NK-92 (cell line): ENCODE results near the gene TLCD1.

Source experiments
- DNase-seq: peaks from one replicate; lab custom pipeline; 2025; ENCODE audit not compliant: unreplicated experiment; lab: John Stamatoyannopoulos, UW

The TLCD1 gene

DNA sequence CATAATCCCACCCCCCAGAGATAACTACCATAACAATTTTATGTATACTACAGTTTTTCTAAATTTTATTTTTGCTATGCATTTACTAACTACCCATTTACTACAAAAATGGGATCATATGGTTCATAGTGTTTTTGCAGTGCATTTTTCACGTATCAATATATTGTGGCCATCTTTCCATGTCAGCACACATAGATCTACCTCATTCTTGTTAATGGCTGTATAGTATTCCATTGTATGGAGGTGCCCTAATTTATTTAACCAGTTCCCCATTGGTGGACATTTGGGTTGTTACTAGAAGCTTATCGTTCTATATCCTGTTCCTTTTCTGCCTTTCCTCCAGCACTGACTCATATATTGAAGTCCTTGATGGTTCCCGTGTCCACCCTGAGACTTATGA lies 37.0 kb downstream of the TLCD1 start:
- no peak for DNase-seq

- no peak for DNase-seq
Measured at GRCh38 chr17:28688481-28688880, 37.6 kb downstream of the TLCD1 start.

DNA sequence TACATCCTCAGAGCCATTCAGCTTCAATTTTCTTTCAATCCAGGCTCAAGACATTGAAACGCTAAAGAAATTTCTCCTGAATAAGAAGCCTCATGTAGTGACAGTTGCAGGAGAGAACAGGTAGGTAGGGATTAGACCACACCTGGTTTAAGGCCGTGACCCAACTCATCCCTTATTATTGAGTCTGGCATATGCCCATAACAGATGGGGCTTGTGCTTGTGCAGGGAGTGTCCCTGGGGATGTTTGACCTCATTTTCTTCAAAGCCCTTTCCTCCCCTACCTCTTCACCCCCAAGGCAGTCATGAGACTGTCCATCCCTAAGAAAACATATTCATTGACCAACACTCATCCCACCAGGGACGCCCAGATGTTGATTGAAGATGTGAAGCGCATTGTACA lies 39.7 kb downstream of the TLCD1 start:
- no peak for DNase-seq

- DNase-seq = no peak
Measured at GRCh38 chr17:28685366-28685765, 40.7 kb downstream of the TLCD1 start.

DNA sequence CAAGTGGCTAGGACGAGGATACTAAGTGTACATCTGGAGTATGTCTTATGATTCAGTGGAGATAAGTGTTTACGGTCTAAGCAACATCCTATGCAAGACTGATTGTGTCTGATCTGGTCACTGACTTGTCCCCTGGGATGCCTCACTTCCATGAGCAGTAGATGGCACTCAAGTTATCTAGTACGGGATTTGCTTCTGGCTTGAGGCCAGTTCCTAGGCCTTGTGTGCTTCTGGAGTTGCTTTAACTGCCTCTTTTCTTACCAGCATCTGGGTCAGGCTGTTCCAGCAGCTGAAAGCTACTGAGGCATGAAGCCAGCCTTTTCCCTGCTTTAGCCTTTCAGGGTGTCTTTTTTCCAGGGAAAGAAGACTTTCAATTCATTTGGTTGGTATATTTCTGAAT lies 41.1 kb downstream of the TLCD1 start:
- DNase-seq = no peak

DNA sequence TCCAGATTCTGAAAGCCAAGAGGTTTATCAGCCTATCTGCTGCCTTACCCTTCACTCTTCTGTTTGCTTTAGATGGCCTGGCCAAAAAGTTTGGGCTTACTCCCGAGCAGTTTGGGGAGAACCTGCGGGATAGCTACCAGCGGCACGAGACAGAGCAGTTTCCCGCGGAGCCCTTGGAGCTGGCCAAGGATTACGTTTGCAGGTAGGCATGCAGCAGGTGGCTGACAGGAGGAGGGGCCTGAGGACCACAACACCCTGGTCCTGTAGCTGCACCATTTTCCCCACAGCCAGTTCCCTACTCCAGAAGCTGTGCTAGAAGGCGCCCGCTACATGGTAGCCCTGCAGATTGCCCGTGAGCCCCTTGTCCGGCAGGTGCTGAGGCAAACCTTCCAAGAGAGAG lies 43.4 kb downstream of the TLCD1 start:
- no peak for DNase-seq

DNA sequence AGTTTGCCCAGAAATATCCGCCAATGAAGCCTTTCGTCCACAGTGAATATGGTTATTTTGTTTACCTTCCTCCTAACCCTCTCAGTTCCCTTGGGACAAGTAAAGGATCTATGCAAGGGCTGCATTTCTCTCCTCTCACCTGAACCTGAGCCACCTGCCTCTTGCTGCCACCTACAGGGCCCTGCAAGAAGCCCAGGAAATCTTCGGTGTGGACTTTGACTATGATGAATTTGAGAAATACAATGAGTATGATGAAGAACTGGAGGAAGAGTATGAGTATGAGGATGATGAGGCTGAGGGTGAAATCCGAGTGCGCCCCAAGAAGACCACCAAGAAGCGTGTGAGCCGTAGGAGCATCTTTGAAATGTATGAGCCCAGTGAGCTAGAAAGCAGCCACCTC lies 50.1 kb downstream of the TLCD1 start:
- no peak for DNase-seq

DNA sequence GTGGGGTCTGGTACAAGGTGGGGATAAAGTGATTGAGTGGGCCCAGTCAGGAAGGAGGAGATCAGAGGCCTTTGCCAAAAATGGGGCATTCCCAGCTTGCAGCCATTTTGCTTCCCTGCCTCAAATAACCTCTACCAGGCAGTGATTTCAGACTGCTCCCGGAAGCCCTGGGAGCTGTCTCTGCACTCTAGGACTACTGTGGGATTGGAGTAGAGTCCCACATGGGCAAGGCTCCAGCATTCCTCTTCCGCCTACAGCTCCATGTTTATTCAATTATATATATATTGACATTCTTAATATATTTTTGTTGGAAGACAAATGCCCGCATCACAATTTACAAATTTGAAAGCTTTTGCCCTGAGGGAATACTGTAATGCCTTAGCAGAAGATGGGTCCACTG lies 50.5 kb downstream of the TLCD1 start:
- no peak for DNase-seq
